A172 (cell line): ENCODE data around the gene TRAM2. TPM values are rescaled to one million over a fixed set of nuclear protein-coding genes. Genes with fewer than 3 reads are reported as not detected.

Experiments
- DNase-seq: peaks from one replicate; pipeline ENCODE4 v3.0.0-alpha.2; 2015; ENCODE audit warnings: low spot score
- total RNA-seq: library from RNA; depleted of rRNA; stranded (reverse); fragments of >200 nt; shearing (Covaris generic); gene quantifications from 2 replicates; pipeline ENCODE4 v1.2.3, GENCODE V29; 2014; rRNA removed

Gene TRAM2
- 91.1 and 104 TPM in 2 replicates for total RNA-seq

DNA sequence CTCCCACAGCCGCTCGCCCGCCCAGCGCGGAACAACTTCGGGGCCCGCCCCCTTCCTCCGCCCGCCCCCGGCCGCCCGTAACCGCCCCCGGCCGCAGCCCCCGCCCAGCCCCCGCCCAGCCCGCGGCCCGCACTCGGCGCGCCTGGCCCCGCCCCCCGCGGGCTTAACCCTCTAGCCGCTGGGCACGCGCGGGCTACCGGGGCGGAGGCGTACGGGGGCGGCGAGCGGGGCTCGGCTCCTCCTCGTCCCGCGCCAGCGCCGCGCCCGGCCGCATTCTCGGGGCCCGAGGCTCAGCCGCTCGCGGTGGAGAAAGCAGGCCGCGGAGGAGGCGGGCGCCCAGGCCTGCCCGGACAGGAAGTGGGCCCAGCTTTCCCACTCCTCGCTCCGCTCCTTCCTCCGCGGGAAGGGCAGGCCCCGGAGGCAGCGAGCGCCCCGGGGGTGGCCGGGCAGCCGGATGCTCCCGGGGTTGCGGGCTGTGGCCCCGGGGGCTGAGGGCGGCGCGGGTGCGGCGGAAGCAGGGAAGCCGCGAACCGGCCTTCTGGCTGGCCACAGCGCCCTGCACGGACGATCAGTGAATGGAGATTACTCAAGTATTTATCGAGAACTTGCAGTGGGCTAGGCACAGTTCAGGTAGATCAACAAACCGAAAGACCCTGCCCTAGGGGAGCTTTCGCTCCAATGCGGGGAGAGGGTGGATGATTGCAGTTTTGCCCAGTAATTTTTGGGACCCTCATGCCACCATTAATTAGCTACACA lies at the start of gene TRAM2:
Gene TRAM2 (minus strand): TSS at position 39 of the 756 bp plus-strand sequence. CDS start 145 bp downstream, outside the sequence.
- DNase-seq, result peak; percentile 53

- no peak for DNase-seq
These were observed 46.0 kb upstream of the TRAM2 start for GRCh38 chr6:52622810-52623209.

DNA sequence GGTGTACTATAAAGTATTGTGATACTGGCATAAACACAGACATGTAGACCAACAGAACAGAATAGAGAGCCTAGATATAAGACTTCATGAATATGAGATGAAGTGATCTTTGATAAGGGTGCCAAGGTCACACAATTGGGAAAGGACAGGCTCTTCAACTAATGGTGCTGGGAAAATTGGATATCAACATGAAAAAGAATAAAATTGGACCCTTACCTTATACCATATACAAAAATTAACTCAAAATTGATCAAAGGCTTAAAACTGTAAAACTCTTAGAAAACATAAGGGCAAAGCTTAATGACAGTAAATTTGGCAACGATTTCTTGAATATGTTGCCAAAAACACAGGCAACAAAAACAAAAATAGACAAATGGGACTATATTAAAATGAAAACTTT lies 44.8 kb upstream of the TRAM2 start:
- no peak for DNase-seq

- DNase-seq, result no peak
These were observed 44.0 kb upstream of the TRAM2 start for GRCh38 chr6:52620906-52621190.

DNA sequence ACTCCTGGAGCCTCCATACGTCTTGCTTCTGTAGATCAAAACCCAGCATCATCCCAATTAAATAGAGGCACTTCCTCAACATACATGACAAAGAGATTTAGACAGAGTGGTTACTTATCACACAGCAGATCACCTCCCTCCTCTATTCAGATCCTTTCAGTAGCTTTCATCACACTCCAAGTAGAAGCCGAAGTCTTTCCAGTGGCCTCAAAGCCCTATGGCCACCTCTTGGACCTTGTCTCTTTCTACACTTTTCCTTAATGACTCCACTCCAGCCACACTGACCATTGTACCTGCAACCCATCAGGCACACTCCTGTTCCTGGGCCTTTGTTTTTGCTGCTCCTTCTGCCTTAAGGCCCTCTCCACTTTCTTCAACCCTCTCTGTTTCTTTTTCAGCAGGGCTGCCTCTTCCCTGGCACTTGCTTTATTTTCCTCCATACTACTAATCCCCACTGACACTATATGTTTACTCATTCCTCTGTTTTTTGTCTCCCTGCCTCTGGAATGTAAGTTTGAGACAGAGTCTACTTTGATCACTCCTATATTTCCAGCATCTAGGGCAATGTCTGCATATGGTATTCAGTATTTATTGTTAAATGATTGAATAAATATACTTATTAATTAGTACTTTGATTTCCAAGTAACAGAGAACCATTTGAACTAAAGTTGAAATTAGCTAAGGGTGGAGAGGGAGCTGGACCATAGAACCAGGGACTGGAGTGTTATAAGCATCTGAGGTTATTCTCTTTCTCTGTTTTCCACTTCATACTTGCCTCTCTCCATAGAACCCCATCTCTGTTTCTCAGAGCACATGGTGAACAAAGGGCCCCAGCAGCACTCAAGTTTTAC lies 43.4 kb upstream of the TRAM2 start:
- no peak for DNase-seq

GRCh38 chr6:52617087-52617486 lies 40.2 kb upstream of the TRAM2 start:
- DNase-seq, result no peak

DNA sequence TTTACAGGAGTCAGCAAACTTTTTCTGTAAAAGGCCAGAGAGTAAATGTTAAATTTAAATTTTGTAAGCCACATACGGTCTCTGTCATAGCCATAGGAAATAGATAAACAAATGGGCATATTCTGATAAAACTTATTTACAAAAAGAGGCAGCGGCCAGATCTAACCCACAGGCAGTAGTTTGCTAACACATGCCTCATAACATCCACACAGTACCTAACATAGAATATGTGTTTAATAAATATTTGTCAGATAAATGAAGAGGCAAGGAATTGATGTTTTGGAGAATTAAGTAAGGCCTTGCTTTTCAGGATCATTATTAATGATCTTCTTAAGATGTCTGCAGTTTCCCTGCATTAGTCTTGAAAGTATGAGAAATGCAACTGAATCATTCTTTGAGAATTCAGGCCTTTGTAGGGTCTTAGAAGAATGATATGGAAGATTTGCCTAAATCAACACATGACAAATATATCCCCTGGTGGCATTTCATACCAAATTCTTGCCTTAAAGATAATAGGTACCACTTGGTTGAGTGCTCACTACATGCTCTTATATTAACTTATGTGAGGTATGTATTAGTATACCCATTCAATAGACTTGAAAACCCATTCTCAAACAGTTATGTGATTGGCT lies 39.3 kb upstream of the TRAM2 start:
- no peak for DNase-seq

DNA sequence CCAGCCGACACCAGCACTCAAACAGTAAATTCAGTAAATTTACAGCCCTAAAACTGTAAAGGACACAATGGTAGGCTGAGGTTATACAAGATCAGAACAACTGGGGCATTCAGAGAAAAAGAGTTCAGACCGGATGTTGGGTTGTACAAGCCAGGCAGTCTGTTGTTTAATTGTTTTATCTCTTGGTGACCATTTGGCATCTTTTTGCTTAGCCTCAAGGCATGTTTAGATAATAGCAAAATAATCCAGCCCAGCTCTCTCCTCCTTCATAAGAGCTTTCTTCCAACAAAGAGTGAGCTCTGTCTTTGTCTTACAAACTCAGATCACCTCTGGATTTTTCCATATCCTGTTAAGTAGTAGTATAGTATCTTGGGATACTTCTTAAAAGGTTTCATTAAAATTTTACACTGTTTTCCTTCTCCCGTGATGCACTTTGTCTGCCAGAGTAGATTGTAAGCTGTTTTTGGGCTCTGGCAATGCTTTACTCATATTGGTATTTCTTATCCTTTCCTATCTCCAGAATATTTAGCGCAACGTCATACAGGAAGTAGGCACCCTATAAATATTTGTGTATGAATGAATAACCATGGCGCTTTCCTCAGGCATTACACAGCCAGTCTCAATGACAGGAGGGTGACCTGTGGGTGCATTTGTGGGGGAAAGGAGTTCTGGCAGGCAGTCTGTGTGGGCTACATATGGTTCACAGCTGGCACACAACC lies 35.6 kb upstream of the TRAM2 start:
- DNase-seq, result peak; percentile 57

GRCh38 chr6:52611833-52612232 lies 35.0 kb upstream of the TRAM2 start:
- no peak for DNase-seq

GRCh38 chr6:52610745-52611355 lies 34.0 kb upstream of the TRAM2 start:
- DNase-seq, result peak; percentile 65

DNA sequence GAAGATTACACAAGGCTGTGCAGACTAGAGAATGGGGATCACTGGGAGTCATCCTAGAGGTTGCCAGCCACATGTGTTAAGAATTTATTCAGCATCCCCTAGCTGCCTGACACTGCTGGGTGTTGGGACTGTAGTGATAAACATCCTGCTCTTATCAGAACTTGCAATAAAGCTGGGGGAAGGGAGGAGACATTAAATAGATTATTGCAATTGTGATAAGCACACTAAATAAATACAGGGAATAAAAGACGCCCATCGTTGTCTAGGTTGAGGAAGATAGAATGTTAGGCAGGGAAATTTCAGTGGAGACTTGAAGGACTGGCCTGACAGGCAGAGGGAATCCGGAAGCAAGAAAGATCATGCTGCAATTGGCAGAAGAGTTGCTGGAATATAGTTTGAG lies 33.2 kb upstream of the TRAM2 start:
- no peak for DNase-seq

- DNase-seq, result no peak
These were observed 28.8 kb upstream of the TRAM2 start for GRCh38 chr6:52605610-52606185.

DNA sequence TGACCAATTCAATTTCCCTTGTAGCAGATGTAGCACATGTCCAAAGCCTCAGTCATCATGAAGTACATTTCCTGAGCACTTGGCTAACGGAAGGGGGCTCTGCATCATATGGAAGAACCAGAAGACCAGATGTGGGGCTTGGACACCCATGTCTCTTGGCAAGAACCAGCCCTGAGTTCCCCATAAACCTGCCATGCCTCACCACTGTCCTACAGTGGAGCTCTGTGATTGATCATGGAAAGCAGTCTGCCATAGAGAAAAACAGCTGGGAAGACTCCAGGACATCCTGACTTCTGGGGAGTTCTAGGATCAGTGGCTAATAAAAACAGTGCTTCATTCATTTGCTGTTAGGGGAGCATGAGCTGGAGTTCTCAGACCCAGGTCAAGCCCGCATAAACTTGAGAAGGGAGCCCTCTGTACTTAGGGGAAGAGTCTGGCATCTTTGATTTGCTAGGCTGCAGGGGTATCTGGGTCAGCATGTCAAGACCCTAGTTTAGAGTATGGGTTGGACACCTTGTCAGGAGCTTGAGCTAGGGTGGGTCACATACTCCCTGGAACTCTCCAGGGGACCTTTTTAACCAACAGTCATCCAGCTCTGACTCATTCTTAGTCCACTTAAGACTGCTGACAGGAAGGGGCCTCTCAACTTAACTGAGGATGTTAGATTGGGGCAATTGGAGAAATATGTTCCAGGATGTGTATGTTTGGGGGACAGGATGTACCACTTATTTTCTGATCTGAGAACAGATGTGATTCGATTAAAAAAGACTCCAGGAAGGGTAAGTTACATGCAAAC lies 26.3 kb upstream of the TRAM2 start:
- peak; percentile 85 for DNase-seq

- no peak for DNase-seq
These were observed 21.9 kb upstream of the TRAM2 start for GRCh38 chr6:52598824-52599190.

- peak; percentile 27 for DNase-seq
These were observed 21.4 kb upstream of the TRAM2 start for GRCh38 chr6:52598123-52598823.

GRCh38 chr6:52597738-52598122 lies 20.9 kb upstream of the TRAM2 start:
- no peak for DNase-seq

- DNase-seq, result peak; percentile 37
These were observed 19.6 kb upstream of the TRAM2 start for GRCh38 chr6:52596371-52597028.

- DNase-seq, result no peak
These were observed 18.9 kb upstream of the TRAM2 start for GRCh38 chr6:52595796-52596130.

DNA sequence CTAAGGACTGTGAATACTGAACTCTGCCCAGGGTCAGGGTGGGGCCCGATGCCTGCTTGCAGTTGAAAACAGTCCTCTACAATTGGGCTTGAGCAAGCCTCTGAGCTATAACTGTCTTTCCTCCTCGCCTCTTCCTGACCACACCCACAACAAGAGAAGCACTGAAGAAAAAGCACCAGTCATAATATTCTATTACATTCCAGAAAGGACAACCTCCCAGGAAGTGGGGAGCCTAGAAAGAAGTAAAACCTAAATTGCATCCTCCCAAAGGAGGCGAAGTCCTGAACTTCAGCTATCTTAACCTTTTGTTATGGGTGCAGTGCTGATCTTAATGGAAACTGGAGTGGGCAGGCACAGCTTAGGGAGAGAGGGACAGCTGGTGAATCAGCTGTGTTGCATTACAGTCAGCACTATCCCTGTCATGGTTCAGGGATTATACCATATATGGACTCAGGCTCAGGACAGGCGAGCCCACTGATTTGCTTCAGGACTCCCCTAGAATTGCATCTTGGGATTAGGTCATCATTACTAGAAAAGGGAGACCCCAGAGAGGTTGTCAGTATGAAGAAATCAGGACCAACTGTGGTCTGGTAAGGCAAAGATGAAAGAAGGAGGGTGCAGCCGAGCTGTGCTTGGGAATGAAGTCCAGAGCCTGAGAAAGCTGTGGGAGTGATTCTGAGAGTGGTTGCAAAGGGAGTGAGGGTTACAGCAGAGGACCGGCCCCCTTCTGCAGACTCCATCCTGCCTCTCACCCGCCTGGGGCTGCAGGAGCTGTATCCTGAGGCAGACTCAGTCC lies 18.3 kb upstream of the TRAM2 start:
- DNase-seq, result peak; percentile 81
